ENCODE data around the gene TFB2M.

Gene TFB2M

GRCh38 chr1:246550402-246550801 is 15.7 kb downstream of the TFB2M start:
- no peak for DNase-seq

- DNase-seq, result no peak
Measured at GRCh38 chr1:246549665-246550064, 16.4 kb downstream of the TFB2M start.

- no peak for DNase-seq
Measured at GRCh38 chr1:246544001-246544400, 22.1 kb downstream of the TFB2M start.

GRCh38 chr1:246540738-246541491 is 25.1 kb downstream of the TFB2M start:
- no peak for DNase-seq

- no peak for DNase-seq
Measured at GRCh38 chr1:246537887-246538286, 28.2 kb downstream of the TFB2M start.

GRCh38 chr1:246537441-246537840 is 28.6 kb downstream of the TFB2M start:
- no peak for DNase-seq

- DNase-seq, result no peak
Measured at GRCh38 chr1:246534114-246534513, 31.9 kb downstream of the TFB2M start.

- no peak for DNase-seq
Measured at GRCh38 chr1:246533371-246533905, 32.6 kb downstream of the TFB2M start.

- no peak for DNase-seq
Measured at GRCh38 chr1:246532519-246532918, 33.5 kb downstream of the TFB2M start.

- no peak for DNase-seq
Measured at GRCh38 chr1:246530482-246530881, 35.6 kb downstream of the TFB2M start.

- no peak for DNase-seq
Measured at GRCh38 chr1:246528933-246529731, 36.9 kb downstream of the TFB2M start.

- peak in 2 of 4 experiments; percentile 19 to 20 for DNase-seq
Measured at GRCh38 chr1:246527402-246528088, 38.5 kb downstream of the TFB2M start.

GRCh38 chr1:246526915-246527314 is 39.1 kb downstream of the TFB2M start:
- DNase-seq, result no peak

- no peak for DNase-seq
Measured at GRCh38 chr1:246526380-246526779, 39.7 kb downstream of the TFB2M start.

GRCh38 chr1:246519514-246519913 is 46.5 kb downstream of the TFB2M start:
- no peak for DNase-seq

- no peak for DNase-seq
Measured at GRCh38 chr1:246518456-246519205, 47.4 kb downstream of the TFB2M start.

GRCh38 chr1:246517391-246517790 is 48.7 kb downstream of the TFB2M start:
- DNase-seq, result no peak

GRCh38 chr1:246516126-246516525 is 49.9 kb downstream of the TFB2M start:
- no peak for DNase-seq

GRCh38 chr1:246515390-246516005 is 50.6 kb downstream of the TFB2M start:
- DNase-seq, result no peak

GRCh38 chr1:246513619-246514343 is 52.3 kb downstream of the TFB2M start:
- no peak for DNase-seq

GRCh38 chr1:246513041-246513440 is 53.0 kb downstream of the TFB2M start:
- no peak for DNase-seq

Measured in suppressor macrophage (primary cell).